Kidney epithelial cell (primary cell): ENCODE results near the gene LMBRD1. TPM values are rescaled to one million over a fixed set of nuclear protein-coding genes. Genes with fewer than 3 reads are reported as not detected.
A peak's percentile ranks its signal among the peaks of the same experiment; 100 is the strongest.

ENCODE experiments used
- DNase-seq: peaks from one replicate; pipeline ENCODE4 v3.0.0-alpha.2; 2010; ENCODE audit warnings: low read depth
- H3K27me3 ChIP-seq: 2 replicates; pipeline ENCODE4 v1.6.0; 2011; ENCODE audit warnings: low read length; ENCODE audit not compliant: control insufficient read depth, insufficient read depth
- H3K36me3 ChIP-seq: 2 replicates; pipeline ENCODE4 v1.5.1; 2011; ENCODE audit warnings: low read length; ENCODE audit not compliant: control insufficient read depth, insufficient read depth
- H3K4me3 ChIP-seq: 2 replicates; pipeline ENCODE4 v1.5.1; 2011; ENCODE audit warnings: low read depth, mild to moderate bottlenecking, control low read depth, low read length
- total RNA-seq: library from RNA; depleted of rRNA; stranded (reverse); fragments of >200 nt; gene quantifications from 2 replicates; pipeline ENCODE4 v1.2.3, GENCODE V29; 2015
- TF ChIP-seq, protein P1 (sequence below): IDR thresholded peaks from 2 replicates; pipeline ENCODE4 v1.5.1; 2011; ENCODE audit warnings: mild to moderate bottlenecking, moderate library complexity, low read length, control low read depth, inconsistent platforms; ENCODE audit not compliant: insufficient read depth, poor library complexity, severe bottlenecking

The LMBRD1 gene
- total RNA-seq = 31.5 and 33.6 TPM in 2 replicates

DNA sequence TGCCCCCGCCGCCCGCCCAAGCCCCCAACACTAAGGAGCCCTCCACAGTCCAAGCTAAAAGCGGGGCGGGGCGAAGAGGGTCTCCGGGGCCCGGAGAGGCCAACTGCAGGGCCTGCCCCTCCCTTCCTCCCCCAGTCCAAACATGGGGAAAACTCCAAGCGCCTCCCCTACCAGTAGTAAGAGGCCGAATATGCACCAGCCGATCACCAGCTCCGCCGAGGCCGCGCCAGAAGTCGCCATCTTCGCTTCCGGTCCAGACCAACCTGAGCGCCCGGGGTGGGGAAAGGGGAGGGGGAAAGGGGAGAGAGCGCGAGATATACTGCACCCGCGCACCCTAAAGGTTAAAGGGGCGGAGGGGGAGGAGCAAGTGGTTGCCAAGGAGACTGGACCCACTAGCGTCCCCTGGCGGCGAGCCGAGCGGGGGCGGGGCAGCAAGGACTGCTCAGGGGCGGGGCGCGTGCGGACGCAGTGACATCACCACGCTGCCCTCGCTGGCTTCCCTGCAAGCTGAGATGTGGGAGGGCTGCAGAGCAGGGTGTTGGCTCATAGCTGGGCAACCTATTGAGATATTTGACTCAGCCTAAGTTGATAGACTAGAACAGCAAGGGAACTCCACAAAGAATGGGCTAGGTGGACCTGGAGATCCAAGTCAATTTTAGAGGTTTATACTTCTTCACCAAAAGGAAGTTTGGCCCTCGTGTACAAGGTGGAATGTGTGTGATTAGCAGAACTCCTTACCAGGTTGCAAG, at the start of gene LMBRD1:
Gene LMBRD1, minus strand, starts transcription at position 369 of the 749 bp plus-strand sequence. Its CDS starts 129 bp downstream, at position 240.
- Histone ChIP-seq H3K4me3 (peak within 1 kb of the TSS; percentile 97), H3K36me3 (no peaks in the 10 kb centered on the region), H3K27me3 (no peaks in the 10 kb centered on the region)
- peak; percentile 86 for DNase-seq
- TF ChIP-seq, protein P1, sequence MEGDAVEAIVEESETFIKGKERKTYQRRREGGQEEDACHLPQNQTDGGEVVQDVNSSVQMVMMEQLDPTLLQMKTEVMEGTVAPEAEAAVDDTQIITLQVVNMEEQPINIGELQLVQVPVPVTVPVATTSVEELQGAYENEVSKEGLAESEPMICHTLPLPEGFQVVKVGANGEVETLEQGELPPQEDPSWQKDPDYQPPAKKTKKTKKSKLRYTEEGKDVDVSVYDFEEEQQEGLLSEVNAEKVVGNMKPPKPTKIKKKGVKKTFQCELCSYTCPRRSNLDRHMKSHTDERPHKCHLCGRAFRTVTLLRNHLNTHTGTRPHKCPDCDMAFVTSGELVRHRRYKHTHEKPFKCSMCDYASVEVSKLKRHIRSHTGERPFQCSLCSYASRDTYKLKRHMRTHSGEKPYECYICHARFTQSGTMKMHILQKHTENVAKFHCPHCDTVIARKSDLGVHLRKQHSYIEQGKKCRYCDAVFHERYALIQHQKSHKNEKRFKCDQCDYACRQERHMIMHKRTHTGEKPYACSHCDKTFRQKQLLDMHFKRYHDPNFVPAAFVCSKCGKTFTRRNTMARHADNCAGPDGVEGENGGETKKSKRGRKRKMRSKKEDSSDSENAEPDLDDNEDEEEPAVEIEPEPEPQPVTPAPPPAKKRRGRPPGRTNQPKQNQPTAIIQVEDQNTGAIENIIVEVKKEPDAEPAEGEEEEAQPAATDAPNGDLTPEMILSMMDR = peak; percentile 99

DNA sequence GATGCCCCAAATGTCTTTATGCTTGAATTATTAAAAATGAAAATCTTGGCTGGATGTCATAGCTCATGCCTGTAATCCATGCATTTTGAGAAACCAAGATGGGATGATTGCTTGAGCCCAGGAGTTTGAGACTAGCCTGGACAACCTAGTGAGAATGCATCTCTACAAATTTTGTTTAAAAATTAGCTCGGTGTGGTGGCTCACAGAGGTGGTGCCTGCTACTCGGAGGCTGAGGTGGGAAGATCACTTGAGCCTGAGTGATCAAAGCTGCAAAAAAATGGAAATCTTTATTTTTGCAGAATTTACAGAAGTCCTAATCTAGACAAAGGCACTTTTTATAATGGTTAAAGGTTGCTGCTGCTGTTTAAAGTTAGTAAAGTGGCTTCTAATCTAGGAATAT, 49.5 kb upstream of the LMBRD1 start:
- H3K36me3 ChIP-seq = no peaks in the 10 kb centered on the region
- no peak overlapping the region for H3K4me3 ChIP-seq
- no peak for DNase-seq
- H3K27me3 ChIP-seq = no peaks in the 10 kb centered on the region
- TF ChIP-seq, protein P1 = no peak

DNA sequence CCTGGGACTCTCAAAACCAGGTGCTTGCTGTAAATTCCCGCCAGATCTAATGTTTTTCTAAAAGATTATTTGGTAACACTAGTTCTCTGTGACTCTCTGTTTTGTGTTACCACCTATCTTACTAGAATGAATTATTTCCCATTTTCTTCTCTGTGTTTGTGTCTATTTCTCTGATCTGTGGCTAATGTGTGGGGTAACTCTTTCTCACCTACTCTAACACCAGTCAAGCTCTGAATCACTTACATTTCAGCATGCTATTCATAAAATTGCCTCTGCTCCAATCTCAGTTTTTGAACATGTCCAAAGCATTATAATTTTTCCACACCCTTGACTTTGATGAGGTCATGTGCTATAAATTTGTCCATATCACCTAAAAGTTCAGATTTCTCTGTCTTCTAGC, 46.4 kb upstream of the LMBRD1 start:
- TF ChIP-seq, protein P1 = no peak
- no peak for DNase-seq
- no peak overlapping the region for H3K4me3 ChIP-seq

DNA sequence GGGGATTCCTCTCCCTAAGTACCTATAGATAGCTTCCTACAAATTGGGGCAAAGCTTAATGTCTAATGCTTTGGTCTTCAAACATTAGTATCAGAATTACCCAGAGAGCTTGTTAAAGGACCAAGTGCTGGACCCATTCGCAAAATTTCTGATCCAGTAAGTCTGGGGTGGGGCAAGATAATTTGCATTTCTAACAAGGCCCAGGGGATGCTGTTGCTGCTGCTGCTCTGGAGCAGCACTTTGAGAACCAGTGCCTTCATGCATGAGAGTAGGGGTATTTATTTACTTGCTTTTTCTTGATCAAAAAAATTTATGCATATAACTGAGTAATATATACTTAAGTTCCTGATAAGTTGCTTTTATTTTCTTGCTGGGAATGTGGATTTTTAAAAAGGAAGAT, 45.1 kb upstream of the LMBRD1 start:
- DNase-seq = no peak
- TF ChIP-seq, protein P1 = no peak
- Histone ChIP-seq H3K36me3 (no peaks in the 10 kb centered on the region), H3K4me3 (no peak overlapping the region), H3K27me3 (no peaks in the 10 kb centered on the region)

More for the DNA sequence above, 46.4 kb upstream of the LMBRD1 start:
- Histone ChIP-seq H3K36me3 (no peaks in the 10 kb centered on the region), H3K27me3 (no peaks in the 10 kb centered on the region)

DNA sequence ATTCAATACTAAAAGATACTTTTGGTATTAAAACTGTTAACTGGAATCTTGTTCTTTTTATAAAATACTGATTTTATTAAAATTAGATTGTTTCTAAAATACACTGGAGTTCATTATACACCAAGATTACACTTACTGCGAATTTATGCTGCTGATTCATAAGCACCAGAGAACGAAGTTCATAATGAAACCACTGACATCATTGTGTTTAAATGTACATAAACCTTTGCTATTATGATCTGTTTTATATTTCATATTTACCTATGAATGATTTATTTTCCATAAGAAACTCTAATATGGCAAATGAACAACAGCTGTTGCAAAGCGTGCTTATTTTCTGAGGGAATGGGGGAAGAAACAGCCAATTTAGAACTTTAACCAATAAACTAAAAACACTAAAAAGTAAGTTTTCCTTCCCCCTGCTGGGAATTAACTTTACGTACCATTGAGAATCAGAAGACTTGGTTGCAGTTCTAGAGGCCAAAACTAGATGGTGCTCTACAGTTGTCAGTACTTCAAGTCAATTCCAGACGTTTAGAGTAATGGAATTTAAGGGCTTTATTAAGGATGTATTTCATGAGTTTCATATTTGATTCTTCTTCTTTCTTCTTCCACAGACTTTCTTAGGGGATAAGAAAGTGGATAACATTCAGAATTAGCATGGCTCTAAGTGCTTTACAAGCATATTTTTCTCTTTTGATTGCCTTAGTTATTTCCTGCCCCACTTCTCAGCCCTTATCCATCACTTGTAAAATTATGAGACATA, 38.8 kb upstream of the LMBRD1 start:
- Histone ChIP-seq H3K36me3 (no peaks in the 10 kb centered on the region), H3K4me3 (no peak overlapping the region), H3K27me3 (no peaks in the 10 kb centered on the region)
- TF ChIP-seq, protein P1 = peak; percentile 82
- DNase-seq = peak; percentile 39
